ENCODE results near the gene CALN1. TPM values are rescaled to one million over a fixed set of nuclear protein-coding genes. Genes with fewer than 3 reads are reported as not detected.
"Not testable (repeated sequence)": the region's sequence is repeated elsewhere in the genome, so short reads cannot be mapped to it uniquely, and the experiment has no call there.

Gene CALN1
- total RNA-seq, 1 experiment from 2014 or later: not detected

- DNase-seq (ENCODE audit: low read depth): peak; percentile 6
Observed at GRCh38 chr7:72098807-72099580, 313.1 kb downstream of the CALN1 start.

GRCh38 chr7:72097226-72097625 lies 314.9 kb downstream of the CALN1 start:
- DNase-seq (ENCODE audit: low read depth): no peak

- DNase-seq (ENCODE audit: low read depth): no peak
Observed at GRCh38 chr7:72092769-72093168, 319.4 kb downstream of the CALN1 start.

GRCh38 chr7:72087926-72088325 lies 324.2 kb downstream of the CALN1 start:
- DNase-seq (ENCODE audit: low read depth): no peak

GRCh38 chr7:72080865-72081510 lies 331.1 kb downstream of the CALN1 start:
- DNase-seq (ENCODE audit: low read depth): no peak

- no peak for DNase-seq (ENCODE audit: low read depth)
Observed at GRCh38 chr7:72080341-72080766, 331.8 kb downstream of the CALN1 start.

- no peak for DNase-seq (ENCODE audit: low read depth)
Observed at GRCh38 chr7:72078856-72079255, 333.3 kb downstream of the CALN1 start.

GRCh38 chr7:72078301-72078700 lies 333.8 kb downstream of the CALN1 start:
- DNase-seq (ENCODE audit: low read depth): no peak

GRCh38 chr7:72077786-72078185 lies 334.4 kb downstream of the CALN1 start:
- DNase-seq (ENCODE audit: low read depth): no peak

GRCh38 chr7:72072901-72073300 lies 339.2 kb downstream of the CALN1 start:
- no peak for DNase-seq (ENCODE audit: low read depth)

GRCh38 chr7:72069263-72069662 lies 342.9 kb downstream of the CALN1 start:
- DNase-seq (ENCODE audit: low read depth): no peak

GRCh38 chr7:72065764-72066163 lies 346.4 kb downstream of the CALN1 start:
- DNase-seq (ENCODE audit: low read depth): not testable (repeated sequence)

- no peak for DNase-seq (ENCODE audit: low read depth)
Observed at GRCh38 chr7:72064916-72065315, 347.2 kb downstream of the CALN1 start.

GRCh38 chr7:72063330-72063729 lies 348.8 kb downstream of the CALN1 start:
- no peak for DNase-seq (ENCODE audit: low read depth)

- no peak for DNase-seq (ENCODE audit: low read depth)
Observed at GRCh38 chr7:72062666-72063065, 349.5 kb downstream of the CALN1 start.

- DNase-seq (ENCODE audit: low read depth): no peak
Observed at GRCh38 chr7:72059925-72060324, 352.2 kb downstream of the CALN1 start.

- no peak for DNase-seq (ENCODE audit: low read depth)
Observed at GRCh38 chr7:72058579-72058978, 353.6 kb downstream of the CALN1 start.

GRCh38 chr7:72057796-72058195 lies 354.3 kb downstream of the CALN1 start:
- no peak for DNase-seq (ENCODE audit: low read depth)

GRCh38 chr7:72057231-72057630 lies 354.9 kb downstream of the CALN1 start:
- DNase-seq (ENCODE audit: low read depth): no peak

- no peak for DNase-seq (ENCODE audit: low read depth)
Observed at GRCh38 chr7:72055426-72055825, 356.7 kb downstream of the CALN1 start.

GRCh38 chr7:72053292-72053691 lies 358.8 kb downstream of the CALN1 start:
- no peak for DNase-seq (ENCODE audit: low read depth)

- no peak for DNase-seq (ENCODE audit: low read depth)
Observed at GRCh38 chr7:72048420-72048819, 363.7 kb downstream of the CALN1 start.

GRCh38 chr7:72042855-72043254 lies 369.3 kb downstream of the CALN1 start:
- no peak for DNase-seq (ENCODE audit: low read depth)
